ENCODE measurements around the gene ZNF787.

DNA sequence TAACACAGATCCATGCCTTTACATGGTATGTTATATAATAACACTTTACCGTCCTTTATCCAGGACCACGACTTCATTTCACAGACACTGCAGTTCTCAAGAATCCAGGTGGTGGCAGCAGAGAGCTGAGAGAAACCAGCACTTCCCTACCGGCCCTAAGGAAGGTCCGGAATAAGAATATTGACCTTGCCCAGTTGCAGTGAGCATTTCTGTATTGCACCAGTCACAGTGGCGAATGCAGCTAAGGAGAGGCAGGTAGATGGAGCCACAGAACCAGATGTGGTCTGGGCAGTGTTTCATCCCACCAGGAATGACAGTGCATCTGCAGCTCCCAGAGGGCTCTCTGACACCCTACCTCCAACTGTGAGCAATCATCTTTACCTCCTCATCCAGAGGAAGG, 44.6 kb downstream of the ZNF787 start:
- TF ChIP-seq SMC3 (IDR thresholded peaks at IDR 0.05; ENCODE audit: low read depth, low read length) (peak; percentile 76), MXI1 (IDR thresholded peaks at IDR 0.05; ENCODE audit: borderline replicate concordance, low read depth, low read length) (no peak), MAFK (IDR thresholded peaks at IDR 0.05; ENCODE audit: low read depth, low read length) (no peak), RAD21 (IDR thresholded peaks at IDR 0.05; ENCODE audit: low read length) (peak; percentile 84), POLR2A (IDR thresholded peaks at IDR 0.05; ENCODE audit: low read depth, low read length) (no peak), RFX5 (IDR thresholded peaks at IDR 0.05; ENCODE audit: low read depth, low read length) (no peak), MAZ (IDR thresholded peaks at IDR 0.05; ENCODE audit: borderline replicate concordance, low read depth, low read length) (no peak), FOS (IDR thresholded peaks at IDR 0.05; ENCODE audit: low read depth, low read length) (no peak), RCOR1 (IDR thresholded peaks at IDR 0.05; ENCODE audit: insufficient replicate concordance, low read length) (no peak), CEBPB (IDR thresholded peaks at IDR 0.05; ENCODE audit: low read depth, low read length) (no peak)
- TF ChIP-seq, protein P1, sequence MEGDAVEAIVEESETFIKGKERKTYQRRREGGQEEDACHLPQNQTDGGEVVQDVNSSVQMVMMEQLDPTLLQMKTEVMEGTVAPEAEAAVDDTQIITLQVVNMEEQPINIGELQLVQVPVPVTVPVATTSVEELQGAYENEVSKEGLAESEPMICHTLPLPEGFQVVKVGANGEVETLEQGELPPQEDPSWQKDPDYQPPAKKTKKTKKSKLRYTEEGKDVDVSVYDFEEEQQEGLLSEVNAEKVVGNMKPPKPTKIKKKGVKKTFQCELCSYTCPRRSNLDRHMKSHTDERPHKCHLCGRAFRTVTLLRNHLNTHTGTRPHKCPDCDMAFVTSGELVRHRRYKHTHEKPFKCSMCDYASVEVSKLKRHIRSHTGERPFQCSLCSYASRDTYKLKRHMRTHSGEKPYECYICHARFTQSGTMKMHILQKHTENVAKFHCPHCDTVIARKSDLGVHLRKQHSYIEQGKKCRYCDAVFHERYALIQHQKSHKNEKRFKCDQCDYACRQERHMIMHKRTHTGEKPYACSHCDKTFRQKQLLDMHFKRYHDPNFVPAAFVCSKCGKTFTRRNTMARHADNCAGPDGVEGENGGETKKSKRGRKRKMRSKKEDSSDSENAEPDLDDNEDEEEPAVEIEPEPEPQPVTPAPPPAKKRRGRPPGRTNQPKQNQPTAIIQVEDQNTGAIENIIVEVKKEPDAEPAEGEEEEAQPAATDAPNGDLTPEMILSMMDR (conservative IDR thresholded peaks at IDR 0.05; ENCODE audit: low read depth, low read length) = peak; percentile 88
- TF ChIP-seq, protein P2, sequence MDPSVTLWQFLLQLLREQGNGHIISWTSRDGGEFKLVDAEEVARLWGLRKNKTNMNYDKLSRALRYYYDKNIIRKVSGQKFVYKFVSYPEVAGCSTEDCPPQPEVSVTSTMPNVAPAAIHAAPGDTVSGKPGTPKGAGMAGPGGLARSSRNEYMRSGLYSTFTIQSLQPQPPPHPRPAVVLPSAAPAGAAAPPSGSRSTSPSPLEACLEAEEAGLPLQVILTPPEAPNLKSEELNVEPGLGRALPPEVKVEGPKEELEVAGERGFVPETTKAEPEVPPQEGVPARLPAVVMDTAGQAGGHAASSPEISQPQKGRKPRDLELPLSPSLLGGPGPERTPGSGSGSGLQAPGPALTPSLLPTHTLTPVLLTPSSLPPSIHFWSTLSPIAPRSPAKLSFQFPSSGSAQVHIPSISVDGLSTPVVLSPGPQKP (IDR thresholded peaks at IDR 0.05; ENCODE audit: borderline replicate concordance, low read depth, low read length) = no peak
- TF ChIP-seq, protein P3, sequence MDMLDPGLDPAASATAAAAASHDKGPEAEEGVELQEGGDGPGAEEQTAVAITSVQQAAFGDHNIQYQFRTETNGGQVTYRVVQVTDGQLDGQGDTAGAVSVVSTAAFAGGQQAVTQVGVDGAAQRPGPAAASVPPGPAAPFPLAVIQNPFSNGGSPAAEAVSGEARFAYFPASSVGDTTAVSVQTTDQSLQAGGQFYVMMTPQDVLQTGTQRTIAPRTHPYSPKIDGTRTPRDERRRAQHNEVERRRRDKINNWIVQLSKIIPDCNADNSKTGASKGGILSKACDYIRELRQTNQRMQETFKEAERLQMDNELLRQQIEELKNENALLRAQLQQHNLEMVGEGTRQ (IDR thresholded peaks at IDR 0.05; ENCODE audit: low read depth, low read length) = no peak

All from IMR-90 (cell line).